H7 (cell line): ENCODE results near the gene OR7A5. TPM values are rescaled to one million over a fixed set of nuclear protein-coding genes. Genes with fewer than 3 reads are reported as not detected.
"Not testable (repeated sequence)": the region's sequence is repeated elsewhere in the genome, so short reads cannot be mapped to it uniquely, and the experiment has no call there.

Source experiments
- DNase-seq: peaks from one replicate; pipeline ENCODE4 v3.0.0; 2012
- H3K27me3 ChIP-seq: 2 replicates; pipeline ENCODE4 v1.6.0; 2011; ENCODE audit warnings: mild to moderate bottlenecking, low read length; ENCODE audit not compliant: control insufficient read depth, insufficient read depth
- H3K36me3 ChIP-seq: replicated peaks from 2 replicates; pipeline ENCODE4 v1.5.1; 2011; ENCODE audit warnings: low read length; ENCODE audit not compliant: control insufficient read depth, insufficient read depth
- H3K4me3 ChIP-seq: 2 replicates; pipeline ENCODE4 v1.5.1; 2011; ENCODE audit warnings: low read depth, mild to moderate bottlenecking, control low read depth, low read length, moderate library complexity; ENCODE audit not compliant: insufficient read depth
- total RNA-seq: library from RNA; depleted of rRNA; stranded (reverse); fragments of >200 nt; shearing (Covaris generic); gene quantifications from 2 replicates; pipeline ENCODE4 v1.2.3, GENCODE V29; 2014; rRNA removed

OR7A5 gene
- total RNA-seq, 1 experiment from 2014 or later = not detected

DNA sequence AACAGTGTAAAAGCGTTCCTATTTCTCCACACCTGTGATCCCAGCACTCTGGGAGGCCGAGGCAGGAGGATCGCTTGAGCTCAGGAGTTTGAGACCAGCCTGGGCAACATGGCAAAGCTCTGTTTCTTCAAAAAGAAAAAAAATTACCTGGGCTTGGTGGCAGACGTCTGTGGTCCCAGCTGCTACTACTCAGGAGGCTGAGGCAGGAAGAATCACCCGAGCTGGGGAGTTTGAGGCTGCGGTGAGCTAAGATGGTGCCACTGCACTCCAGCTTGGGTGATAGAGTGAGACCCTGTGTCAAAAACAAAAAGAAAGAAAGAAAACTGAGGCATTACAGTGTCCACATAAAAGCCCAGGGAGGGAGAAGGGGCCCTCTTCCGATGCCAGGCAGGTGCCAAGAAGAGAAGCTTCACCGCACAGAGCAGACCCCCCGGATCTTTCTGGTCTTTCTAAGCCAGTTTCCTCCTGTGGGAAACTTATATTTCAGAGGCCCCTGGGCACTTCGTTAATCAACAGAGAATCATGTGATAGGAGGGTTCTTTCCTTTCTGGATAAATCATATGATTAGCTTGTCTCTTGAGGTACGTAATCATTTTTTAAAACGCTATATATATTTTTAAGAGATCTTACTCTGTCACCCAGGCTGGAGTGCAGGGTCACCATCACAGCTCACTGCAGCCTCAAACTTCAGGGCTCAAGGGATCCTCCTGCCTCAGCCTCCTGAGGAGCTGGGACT lies 56.7 kb downstream of the OR7A5 start, which contains the start of gene ADGRE2:
ADGRE2 (minus strand) TSS at position 451 of the 736 bp plus-strand sequence. CDS start 1,804 bp downstream, outside the sequence.
- H3K27me3 ChIP-seq, H3K36me3 ChIP-seq, H3K4me3 ChIP-seq, DNase-seq: not testable (repeated sequence)

DNA sequence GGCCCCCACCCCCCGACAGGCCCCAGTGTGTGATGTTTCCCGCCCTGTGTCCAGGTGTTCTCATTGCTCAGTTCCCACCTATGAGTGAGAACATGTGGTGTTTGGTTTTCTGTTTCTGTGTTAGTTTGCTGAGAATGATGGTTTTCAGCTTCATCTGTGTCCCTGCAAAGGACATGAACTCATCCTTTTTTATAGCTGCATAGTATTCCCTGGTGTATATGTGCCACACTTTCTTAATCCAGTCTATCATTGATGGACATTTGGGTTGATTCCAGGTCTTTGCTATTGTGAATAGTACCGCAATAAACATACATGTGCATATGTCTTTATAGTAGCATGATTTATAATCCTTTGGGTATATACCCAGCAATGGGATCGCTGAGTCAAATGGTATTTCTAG lies 57.3 kb downstream of the OR7A5 start:
- not testable (repeated sequence) for H3K36me3 ChIP-seq, H3K4me3 ChIP-seq, H3K27me3 ChIP-seq, DNase-seq

Other genes starting within 250 kb of the OR7A5 start
- gene ADGRE3, start 160.3 kb downstream of the OR7A5 start, total RNA-seq = not detected in 2 replicates
- 6.8 and 17.4 TPM in 2 replicates for gene ZNF333, start 145.1 kb downstream of the OR7A5 start, total RNA-seq
- not detected in 2 replicates for gene ADGRE2, start 56.6 kb downstream of the OR7A5 start, total RNA-seq
- gene OR7C1, start within 50 bp of the OR7A5 start, total RNA-seq = not detected in 2 replicates
- gene OR7A10, start 13.7 kb upstream of the OR7A5 start, total RNA-seq = not detected in 2 replicates
- not detected in 2 replicates for gene OR7A17, start 50.9 kb upstream of the OR7A5 start, total RNA-seq
- gene OR7C2, start 106.3 kb upstream of the OR7A5 start, total RNA-seq = not detected in 2 replicates
- 0.62 TPM in 1 of 2 replicates, not detected in the other for gene SLC1A6, start 144.7 kb upstream of the OR7A5 start, total RNA-seq
- not detected in 2 replicates for gene CASP14, start 214.3 kb upstream of the OR7A5 start, total RNA-seq
- not detected in 2 replicates for gene OR1I1, start 247.0 kb upstream of the OR7A5 start, total RNA-seq